Measurements from ENCODE around the gene COX4I1.

COX4I1 gene

DNA sequence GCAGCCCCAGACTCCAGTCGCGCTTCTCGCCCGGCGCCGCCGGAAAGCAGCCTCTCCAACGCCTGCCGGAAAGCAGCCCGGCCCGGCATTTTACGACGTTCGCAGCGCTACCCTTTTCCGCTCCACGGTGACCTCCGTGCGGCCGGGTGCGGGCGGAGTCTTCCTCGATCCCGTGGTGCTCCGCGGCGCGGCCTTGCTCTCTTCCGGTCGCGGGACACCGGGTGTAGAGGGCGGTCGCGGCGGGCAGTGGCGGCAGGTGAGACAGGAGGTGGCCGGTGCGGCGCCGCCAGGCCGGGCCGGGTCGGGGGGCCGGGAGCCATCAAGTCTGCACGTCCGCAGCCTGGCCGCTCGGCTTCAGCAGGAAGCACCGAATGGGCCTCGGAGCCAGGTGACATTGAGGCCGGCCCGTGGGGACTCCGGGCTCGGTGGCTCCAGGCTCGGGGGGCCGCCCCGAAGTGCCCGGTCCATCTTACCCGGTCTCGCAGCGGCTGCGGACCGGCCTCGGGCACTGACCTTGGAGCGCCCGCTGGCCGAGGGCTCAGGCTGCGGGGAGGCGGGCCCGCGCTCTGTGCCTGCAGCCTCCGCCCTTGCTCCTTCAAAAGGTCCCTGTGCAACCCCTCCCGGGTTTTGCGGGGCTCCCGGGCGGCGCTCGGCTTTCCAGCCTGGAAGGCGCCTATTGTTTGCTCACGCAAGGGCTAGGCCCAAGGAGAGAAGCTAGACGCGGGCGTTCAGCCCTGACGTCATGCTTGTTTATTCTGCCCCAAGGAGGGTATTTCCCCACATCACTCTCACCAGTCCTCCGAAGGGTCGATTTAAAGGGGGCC lies at the start of gene COX4I1, which contains the start of gene EMC8:
Gene COX4I1, plus strand, starts transcription at position 199 of the 824 bp plus-strand sequence. CDS start 1,511 bp downstream, outside the sequence.
Gene EMC8, minus strand, starts transcription at position 48 of the 824 bp plus-strand sequence. CDS start 249 bp downstream, outside the sequence.
- TF ChIP-seq JUND (IDR thresholded peaks at IDR 0.05; ENCODE audit: low read depth), result no peak
- in situ Hi-C loops (cut with HindIII; ENCODE audit: low pct_unique_long_range_greater_than_20kb, low sequenced_read_pairs), result no loop called here
- DNase-seq (ENCODE audit: low read depth in 1 of 2, low spot score in 1 of 2), result peak; percentile 94 to 97

DNA sequence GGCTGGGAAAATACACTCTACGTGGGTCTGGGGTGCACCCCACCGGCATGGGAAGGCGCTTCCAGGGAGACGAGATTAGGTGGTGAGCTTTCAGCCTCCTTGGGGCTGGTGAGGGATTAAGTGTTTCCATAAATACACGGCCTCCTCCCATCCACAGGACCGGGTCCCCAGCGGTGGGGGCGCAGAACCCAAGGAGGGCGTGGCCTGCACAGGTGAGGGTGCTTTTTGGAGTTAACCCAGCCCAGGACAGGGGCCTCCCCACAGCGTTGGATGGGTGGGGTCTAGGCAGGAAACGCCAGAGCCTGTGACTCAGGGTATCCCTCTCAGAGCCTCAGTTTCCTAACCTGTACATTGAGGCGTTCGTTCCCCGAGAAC lies 49.7 kb upstream of the COX4I1 start:
- no peak for TF ChIP-seq JUND (IDR thresholded peaks at IDR 0.05; ENCODE audit: low read depth)
- in situ Hi-C loops (cut with HindIII; ENCODE audit: low pct_unique_long_range_greater_than_20kb, low sequenced_read_pairs), result no loop called here
- DNase-seq (ENCODE audit: low read depth in 1 of 2, low spot score in 1 of 2), result no peak

DNA sequence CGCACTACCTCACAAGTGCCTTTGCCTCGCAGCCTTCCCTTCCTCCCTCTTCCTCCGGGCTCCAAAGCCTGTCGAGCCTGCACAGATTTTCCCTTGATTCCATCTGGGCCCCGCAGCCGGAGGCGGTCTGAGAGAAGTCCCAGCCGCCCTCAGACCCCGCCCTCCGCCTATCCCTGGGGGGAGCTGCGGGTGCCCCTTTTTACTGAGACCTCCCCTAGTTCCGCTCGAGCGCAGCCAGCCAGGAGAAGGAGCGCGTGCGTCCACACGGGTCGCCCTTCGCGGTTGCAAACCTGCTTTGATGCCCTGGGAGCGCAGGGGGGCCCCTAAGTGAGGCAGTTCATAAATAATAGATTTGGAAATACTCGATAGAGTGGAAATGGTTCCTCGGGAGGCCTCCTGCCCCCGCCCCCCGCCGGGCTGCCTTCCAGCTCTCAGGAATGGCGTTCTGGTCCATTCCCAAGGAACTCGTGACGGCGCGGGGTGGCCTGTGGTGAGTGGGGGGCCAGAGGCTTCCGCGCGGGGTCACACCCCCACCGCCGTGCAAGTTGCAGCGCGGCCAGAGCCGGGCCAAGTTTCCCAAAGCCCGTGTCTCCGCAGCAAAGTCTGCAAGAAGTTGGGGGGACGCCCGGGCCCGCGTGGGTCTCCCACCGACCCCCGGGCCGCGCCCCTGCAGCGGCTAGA lies 49.2 kb upstream of the COX4I1 start:
- no peak for TF ChIP-seq JUND (IDR thresholded peaks at IDR 0.05; ENCODE audit: low read depth)
- peak; percentile 84 to 88 for DNase-seq (ENCODE audit: low read depth in 1 of 2, low spot score in 1 of 2)
- in situ Hi-C loops (cut with HindIII; ENCODE audit: low pct_unique_long_range_greater_than_20kb, low sequenced_read_pairs), result no loop called here

DNA sequence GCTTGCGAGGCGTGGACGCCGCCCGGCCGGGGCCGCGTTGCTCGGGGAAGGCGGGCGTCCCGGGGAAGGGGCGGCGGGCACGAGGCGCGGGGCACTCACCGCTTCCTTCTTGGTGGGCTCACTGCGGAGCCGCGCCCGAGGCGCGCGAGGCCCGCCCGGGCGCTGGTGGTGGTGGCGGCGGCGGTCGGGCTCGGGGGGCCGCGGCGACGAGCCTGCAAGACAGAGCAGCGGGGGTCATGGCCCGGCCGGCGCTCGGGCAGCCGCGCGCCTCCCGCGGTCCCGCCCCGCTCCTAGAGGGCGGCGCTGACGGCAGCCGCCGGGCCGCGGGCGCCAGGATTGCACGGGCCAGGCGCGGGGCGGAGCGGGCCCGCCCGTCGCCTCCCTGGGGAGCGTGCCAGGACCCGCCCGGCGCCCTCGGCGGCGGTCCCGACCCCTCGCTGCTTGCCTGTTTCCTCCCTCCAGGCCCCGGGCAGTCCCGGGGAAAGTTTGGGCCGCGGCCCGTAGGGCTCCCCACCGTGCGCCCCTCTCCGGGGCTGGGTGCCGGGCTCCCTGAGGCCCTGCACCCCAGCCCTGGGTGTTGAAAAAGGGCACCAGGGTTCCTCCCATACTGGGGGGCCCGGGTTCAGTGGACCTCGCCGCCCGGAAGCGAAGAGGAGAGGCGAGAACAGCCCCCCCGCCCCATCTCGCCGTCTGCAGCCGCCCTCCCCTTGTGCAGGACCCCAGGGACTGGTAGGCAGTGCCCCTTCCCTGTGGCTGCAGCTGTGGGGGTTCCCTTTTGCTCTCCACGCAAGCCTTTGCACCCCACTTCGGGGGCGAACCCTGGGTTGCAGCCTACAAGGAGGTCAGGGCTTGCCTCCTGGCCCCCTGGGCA lies 48.4 kb upstream of the COX4I1 start, which contains the start of gene C16orf74:
Gene C16orf74, minus strand, starts transcription at position 270 of the 871 bp plus-strand sequence. CDS start 15,879 bp downstream, outside the sequence.
- TF ChIP-seq JUND (IDR thresholded peaks at IDR 0.05; ENCODE audit: low read depth), result no peak
- DNase-seq (ENCODE audit: low read depth in 1 of 2, low spot score in 1 of 2), result peak; percentile 91 to 98
- in situ Hi-C loops (cut with HindIII; ENCODE audit: low pct_unique_long_range_greater_than_20kb, low sequenced_read_pairs), result no loop called here

DNA sequence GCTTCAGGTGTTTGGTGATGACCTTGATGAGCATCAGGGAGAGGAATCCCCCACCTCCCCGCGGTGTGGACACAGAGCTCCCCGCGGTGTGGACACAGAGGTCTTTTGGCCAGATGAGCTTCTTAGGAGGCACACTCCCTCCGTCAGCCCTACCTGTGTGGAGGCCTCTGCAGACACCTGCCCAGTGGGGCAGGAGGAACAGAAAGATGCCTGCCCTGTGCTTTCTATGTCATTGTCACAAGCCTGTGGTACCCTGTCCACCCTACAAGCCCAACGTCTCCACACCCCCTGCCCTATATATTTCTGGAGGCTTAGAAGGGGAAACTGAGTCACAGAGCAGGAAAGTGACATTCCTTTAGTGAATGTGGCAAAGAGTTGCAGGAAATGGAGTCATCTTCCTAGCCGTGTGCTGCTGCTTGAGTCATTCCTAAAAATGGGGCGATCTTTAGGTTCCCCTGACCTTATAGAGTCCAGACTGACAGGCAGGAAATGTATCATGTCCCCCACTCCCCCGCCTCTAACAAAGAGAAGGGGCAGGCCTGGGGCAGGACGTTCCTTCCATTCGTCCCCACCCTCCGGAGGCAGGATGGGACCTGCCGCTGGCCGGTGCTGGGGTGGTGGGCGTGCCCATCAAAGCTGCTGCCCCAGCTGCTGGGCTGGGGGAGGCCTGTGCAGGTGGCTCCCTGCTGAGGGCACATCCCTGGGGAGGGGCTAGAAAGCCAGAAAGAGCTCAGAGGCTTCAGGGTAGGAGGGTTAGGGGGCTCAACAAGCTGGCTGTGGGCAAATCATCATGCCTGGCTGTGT lies 47.6 kb upstream of the COX4I1 start:
- in situ Hi-C loops (cut with HindIII; ENCODE audit: low pct_unique_long_range_greater_than_20kb, low sequenced_read_pairs), result no loop called here
- peak in 1 of 2 experiments; percentile 54 for DNase-seq (ENCODE audit: low read depth in 1 of 2, low spot score in 1 of 2)
- TF ChIP-seq JUND (IDR thresholded peaks at IDR 0.05; ENCODE audit: low read depth), result no peak

DNA sequence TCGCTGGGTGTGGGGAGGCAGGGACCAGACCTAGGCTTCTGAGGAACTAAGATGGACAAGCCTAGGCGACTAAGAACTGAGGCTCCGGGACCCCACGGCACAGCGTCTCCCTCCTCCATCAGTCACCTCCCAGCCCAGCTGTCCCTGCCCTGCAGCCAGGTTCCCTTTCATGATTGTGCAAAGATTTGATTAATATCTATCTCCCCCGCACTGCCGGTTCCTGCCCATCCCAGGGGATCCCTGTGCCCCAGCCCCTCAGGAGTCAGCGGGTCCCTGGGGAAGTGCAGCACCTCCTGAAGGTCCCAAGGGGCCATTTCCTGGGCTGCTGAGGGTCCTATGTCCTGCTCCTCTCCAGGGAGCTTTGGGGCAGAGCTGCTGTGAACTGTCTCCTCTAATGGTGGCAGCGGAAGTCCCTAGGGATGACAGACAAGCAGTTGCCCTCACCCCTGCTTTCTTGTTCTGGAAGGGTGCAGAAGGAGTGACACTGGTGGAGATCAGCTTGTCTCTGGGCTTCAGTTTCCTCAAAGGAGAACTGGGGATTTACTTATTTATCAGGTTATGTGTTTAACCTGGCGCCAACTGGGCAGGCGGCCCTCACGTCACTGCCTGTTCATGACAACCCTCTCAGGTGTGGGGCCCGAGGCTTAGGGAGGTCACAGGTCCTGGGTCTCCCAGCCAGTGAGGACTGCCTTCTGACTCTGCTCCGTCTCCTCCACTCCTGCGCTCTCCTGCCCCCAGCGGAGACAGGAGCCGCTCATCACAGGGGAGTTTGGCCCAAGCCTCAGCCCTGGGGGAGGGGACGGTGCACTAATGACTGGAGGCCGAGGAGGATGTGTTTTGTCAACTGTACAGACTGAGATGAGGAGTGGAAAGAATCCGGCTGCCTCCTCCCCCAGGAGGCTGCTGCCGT lies 46.7 kb upstream of the COX4I1 start:
- TF ChIP-seq JUND (IDR thresholded peaks at IDR 0.05; ENCODE audit: low read depth), result no peak
- peak; percentile 92 to 99 for DNase-seq (ENCODE audit: low read depth in 1 of 2, low spot score in 1 of 2)
- in situ Hi-C loops (cut with HindIII; ENCODE audit: low pct_unique_long_range_greater_than_20kb, low sequenced_read_pairs), result no loop called here

DNA sequence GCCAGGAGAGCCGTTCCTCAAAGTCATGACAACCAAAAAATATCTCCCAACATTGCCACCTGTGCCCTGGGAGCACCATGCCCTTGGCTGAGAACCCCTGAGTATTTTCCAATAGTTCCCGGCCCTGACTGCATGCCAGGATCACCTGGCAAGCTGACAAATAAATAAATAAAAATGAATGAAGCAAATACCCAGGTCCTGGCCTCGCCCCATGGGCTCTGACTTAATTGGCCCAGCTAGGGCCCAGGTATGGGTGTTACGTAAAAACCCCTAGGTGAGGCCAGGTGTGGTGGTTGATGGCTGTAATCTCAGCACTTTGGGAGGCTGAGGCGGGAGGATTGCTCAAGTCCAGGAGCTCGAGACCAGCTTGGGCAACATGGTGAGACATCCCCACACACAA lies 45.9 kb upstream of the COX4I1 start:
- DNase-seq (ENCODE audit: low read depth in 1 of 2, low spot score in 1 of 2), result peak; percentile 64 to 98
- in situ Hi-C loops (cut with HindIII; ENCODE audit: low pct_unique_long_range_greater_than_20kb, low sequenced_read_pairs), result no loop called here
- TF ChIP-seq JUND (IDR thresholded peaks at IDR 0.05; ENCODE audit: low read depth), result no peak

DNA sequence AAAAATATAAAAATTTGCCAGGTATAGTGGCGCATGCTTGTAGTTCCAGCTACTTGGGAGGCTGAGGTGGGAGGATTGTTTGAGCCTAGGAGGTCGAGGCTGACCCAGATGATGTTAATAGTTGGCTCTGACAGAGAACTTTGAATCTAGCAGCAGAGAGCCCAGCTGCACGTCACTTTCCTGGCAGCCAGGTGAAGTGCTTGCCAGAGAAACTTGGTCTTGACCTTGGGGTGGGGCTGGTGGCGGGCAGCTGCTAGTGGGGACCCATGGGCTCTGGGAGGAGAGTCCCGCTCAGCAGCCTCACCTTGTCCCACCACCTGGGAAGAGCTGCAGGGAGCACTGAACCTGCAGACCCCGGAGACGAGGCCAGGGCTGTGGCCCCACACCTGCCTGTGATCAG lies 45.5 kb upstream of the COX4I1 start:
- in situ Hi-C loops (cut with HindIII; ENCODE audit: low pct_unique_long_range_greater_than_20kb, low sequenced_read_pairs), result no loop called here
- TF ChIP-seq JUND (IDR thresholded peaks at IDR 0.05; ENCODE audit: low read depth), result no peak
- DNase-seq (ENCODE audit: low read depth in 1 of 2, low spot score in 1 of 2), result no peak

DNA sequence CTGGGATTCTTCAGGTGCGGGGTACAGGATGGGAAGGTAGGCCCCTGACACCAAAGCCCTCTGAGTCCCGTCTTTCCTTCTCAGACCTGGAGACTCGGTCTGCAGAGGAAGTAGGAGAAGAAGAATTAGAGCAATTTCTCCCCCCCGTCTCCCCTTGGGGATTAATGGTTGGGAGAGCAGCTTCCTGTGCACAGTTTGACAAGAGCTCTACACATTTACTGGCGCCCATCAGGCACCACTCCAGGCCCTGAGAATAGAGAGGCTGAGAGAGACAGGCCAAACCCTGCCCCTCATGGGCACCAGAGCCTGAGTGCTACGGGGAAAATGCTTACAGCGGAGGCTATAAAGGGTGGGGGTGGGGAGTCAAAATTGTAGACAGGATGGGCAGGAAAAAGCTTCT lies 45.1 kb upstream of the COX4I1 start:
- TF ChIP-seq JUND (IDR thresholded peaks at IDR 0.05; ENCODE audit: low read depth), result no peak
- peak in 1 of 2 experiments; percentile 48 for DNase-seq (ENCODE audit: low read depth in 1 of 2, low spot score in 1 of 2)
- in situ Hi-C loops (cut with HindIII; ENCODE audit: low pct_unique_long_range_greater_than_20kb, low sequenced_read_pairs), result no loop called here

DNA sequence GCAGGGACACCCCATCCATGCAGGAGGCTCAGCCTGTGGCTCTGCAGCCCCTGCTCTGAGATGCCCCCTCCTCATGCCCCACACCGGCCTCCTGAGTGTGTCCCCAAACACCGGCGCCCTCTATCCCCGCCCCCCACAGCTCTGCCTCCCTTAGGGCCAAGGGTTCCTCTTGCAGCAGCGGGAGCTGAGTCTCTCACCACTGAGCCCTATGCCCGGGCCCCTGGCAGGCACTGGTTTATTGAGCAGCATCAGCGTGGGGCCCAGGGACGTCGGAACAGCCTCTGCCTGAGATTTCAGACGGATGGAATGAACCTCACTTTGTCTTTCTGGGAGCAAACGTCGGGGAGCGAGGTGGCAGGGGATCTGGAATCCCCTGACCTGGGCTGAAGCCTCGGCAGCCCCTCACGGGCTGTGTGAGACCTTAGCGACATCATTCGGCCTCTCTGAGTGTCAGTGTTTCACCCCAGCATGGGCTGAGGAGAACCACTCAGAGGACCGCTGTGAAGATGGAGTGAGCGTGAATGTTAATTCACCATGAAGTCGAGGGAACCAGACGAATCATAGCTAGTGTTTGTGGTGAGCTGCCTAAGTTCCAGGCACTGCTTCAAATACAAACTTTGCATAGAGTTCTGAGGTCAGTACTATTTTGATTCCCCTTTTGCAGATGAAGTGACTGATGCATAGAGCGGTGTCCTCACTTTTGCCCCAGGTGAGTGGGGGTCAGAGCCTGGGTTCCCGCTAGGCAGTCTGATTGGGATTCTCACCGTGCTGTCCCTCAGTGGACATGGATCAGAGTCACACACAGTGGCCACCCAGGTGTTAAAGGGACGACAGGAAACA lies 43.3 kb upstream of the COX4I1 start:
- DNase-seq (ENCODE audit: low read depth in 1 of 2, low spot score in 1 of 2), result no peak
- in situ Hi-C loops (cut with HindIII; ENCODE audit: low pct_unique_long_range_greater_than_20kb, low sequenced_read_pairs), result no loop called here
- no peak for TF ChIP-seq JUND (IDR thresholded peaks at IDR 0.05; ENCODE audit: low read depth)

Measured in T47D (cell line).